ENCODE results near the gene CACNB2. TPM values are rescaled to one million over a fixed set of nuclear protein-coding genes. Genes with fewer than 3 reads are reported as not detected.
"Not testable (repeated sequence)": the region's sequence is repeated elsewhere in the genome, so short reads cannot be mapped to it uniquely, and the experiment has no call there.

CACNB2 gene
- total and polyA plus RNA-seq, 4 experiments from 2014 or later = 0.36 to 0.81 TPM; not detected in 2

- Histone ChIP-seq H3K27ac (ENCODE audit: low read depth, low read length) (no peak overlapping the region), H3K36me3 (ENCODE audit: insufficient read depth, low read length) (no peaks in the 10 kb centered on the region), H3K4me3 (ENCODE audit: low read length in 2 of 2) (no peak overlapping the region), H3K27me3 (ENCODE audit: insufficient read depth, low read length) (no peaks in the 10 kb centered on the region), H3K9me3 (ENCODE audit: control insufficient read depth in 1 of 2, low read length in 2 of 2) (no peaks in the 10 kb centered on the region), H3K4me1 (ENCODE audit: insufficient read depth, low read length) (no peaks in the 10 kb centered on the region)
- peaks cover 0 to 5% of the 10 kb centered on the region in 2 donors for H3K27me3 Mint-ChIP-seq
- DNase-seq = no peak
- peaks cover 0 to 4% (median 0%) of the 10 kb centered on the region in 8 donors for H3K9me3 Mint-ChIP-seq
- H3K4me1 Mint-ChIP-seq = no peaks in the 10 kb centered on the region
- CTCF ChIA-PET (ENCODE audit: partially characterized antibody) = interaction anchor here (1.2 kb wide), 1 partner anchor 30 kb away, joined by 3 read pairs; no protein-coding TSS in a partner anchor
- no peak overlapping the region for H3K4me3 Mint-ChIP-seq
- H3K27ac Mint-ChIP-seq = no peak overlapping the region
- POLR2A ChIA-PET (ENCODE audit: partially characterized antibody) = no interaction called here
- intact Hi-C loops (cut with micrococcal nuclease) = no loop called here
- no peaks in the 10 kb centered on the region for H3K36me3 Mint-ChIP-seq
Observed at GRCh38 chr10:18197706-18198105, 57.5 kb downstream of the CACNB2 start.

GRCh38 chr10:18201877-18202276 lies 61.7 kb downstream of the CACNB2 start:
- peaks cover 0 to 5% of the 10 kb centered on the region in 2 donors for H3K27me3 Mint-ChIP-seq
- Histone ChIP-seq H3K27ac (ENCODE audit: low read depth, low read length) (no peak overlapping the region), H3K9me3 (ENCODE audit: control insufficient read depth in 1 of 2, low read length in 2 of 2) (no peaks in the 10 kb centered on the region), H3K4me1 (ENCODE audit: insufficient read depth, low read length) (peaks cover 4% of the 10 kb centered on the region), H3K36me3 (ENCODE audit: insufficient read depth, low read length) (no peaks in the 10 kb centered on the region), H3K27me3 (ENCODE audit: insufficient read depth, low read length) (no peaks in the 10 kb centered on the region), H3K4me3 (ENCODE audit: low read length in 2 of 2) (no peak overlapping the region)
- DNase-seq = no peak
- intact Hi-C loops (cut with micrococcal nuclease) = no loop called here
- no peaks in the 10 kb centered on the region for H3K36me3 Mint-ChIP-seq
- POLR2A ChIA-PET (ENCODE audit: partially characterized antibody) = no interaction called here
- peaks cover 9 to 13% (median 10%) of the 10 kb centered on the region in 4 donors for H3K4me1 Mint-ChIP-seq
- H3K27ac Mint-ChIP-seq = no peak overlapping the region
- H3K4me3 Mint-ChIP-seq = no peak overlapping the region
- CTCF ChIA-PET (ENCODE audit: partially characterized antibody) = no interaction called here
- H3K9me3 Mint-ChIP-seq = peaks cover 0 to 3% (median 0%) of the 10 kb centered on the region in 8 donors

- H3K4me3 ChIP-seq (ENCODE audit: low read length in 2 of 2) = no peak overlapping the region
- H3K4me1 ChIP-seq (ENCODE audit: insufficient read depth, low read length) = peaks cover 4% of the 10 kb centered on the region
- no peak for DNase-seq
- intact Hi-C loops (cut with micrococcal nuclease) = no loop called here
- Mint-ChIP-seq H3K27me3 (peaks cover 0 to 2% of the 10 kb centered on the region in 2 donors), H3K4me3 (no peak overlapping the region), H3K27ac (peak overlapping the region in 2 of 7 donors; percentile 1), H3K36me3 (no peaks in the 10 kb centered on the region), H3K4me1 (peaks cover 9 to 13% (median 10%) of the 10 kb centered on the region in 4 donors), H3K9me3 (peaks cover 0 to 2% (median 0%) of the 10 kb centered on the region in 8 donors)
- CTCF ChIA-PET (ENCODE audit: partially characterized antibody) = no interaction called here
- POLR2A ChIA-PET (ENCODE audit: partially characterized antibody) = no interaction called here
- no peaks in the 10 kb centered on the region for H3K27me3 ChIP-seq (ENCODE audit: insufficient read depth, low read length)
- no peaks in the 10 kb centered on the region for H3K9me3 ChIP-seq (ENCODE audit: control insufficient read depth in 1 of 2, low read length in 2 of 2)
- H3K27ac ChIP-seq (ENCODE audit: low read depth, low read length) = no peak overlapping the region
- no peaks in the 10 kb centered on the region for H3K36me3 ChIP-seq (ENCODE audit: insufficient read depth, low read length)
Observed at GRCh38 chr10:18202680-18203460, 62.6 kb downstream of the CACNB2 start.

GRCh38 chr10:18203471-18203870 lies 63.2 kb downstream of the CACNB2 start:
- ChIA-PET POLR2A (ENCODE audit: partially characterized antibody) (no interaction called here), CTCF (ENCODE audit: partially characterized antibody) (no interaction called here)
- Histone ChIP-seq H3K27me3 (ENCODE audit: insufficient read depth, low read length) (no peaks in the 10 kb centered on the region), H3K4me3 (ENCODE audit: low read length in 2 of 2) (no peak overlapping the region), H3K9me3 (ENCODE audit: control insufficient read depth in 1 of 2, low read length in 2 of 2) (no peaks in the 10 kb centered on the region), H3K36me3 (ENCODE audit: insufficient read depth, low read length) (no peaks in the 10 kb centered on the region), H3K27ac (ENCODE audit: low read depth, low read length) (no peak overlapping the region), H3K4me1 (ENCODE audit: insufficient read depth, low read length) (peaks cover 4% of the 10 kb centered on the region)
- Mint-ChIP-seq H3K27me3 (peaks cover 0 to 2% of the 10 kb centered on the region in 2 donors), H3K36me3 (no peaks in the 10 kb centered on the region), H3K27ac (peak overlapping the region in 2 of 7 donors; percentile 1), H3K4me3 (no peak overlapping the region), H3K9me3 (peaks cover 0 to 2% (median 0%) of the 10 kb centered on the region in 8 donors), H3K4me1 (peaks cover 9 to 13% (median 10%) of the 10 kb centered on the region in 4 donors)
- no peak for DNase-seq
- intact Hi-C loops (cut with micrococcal nuclease) = no loop called here

GRCh38 chr10:18204039-18204835 lies 64.0 kb downstream of the CACNB2 start:
- Histone ChIP-seq H3K4me3 (ENCODE audit: low read length in 2 of 2) (no peak overlapping the region), H3K4me1 (ENCODE audit: insufficient read depth, low read length) (peaks cover 4% of the 10 kb centered on the region), H3K27ac (ENCODE audit: low read depth, low read length) (no peak overlapping the region), H3K36me3 (ENCODE audit: insufficient read depth, low read length) (no peaks in the 10 kb centered on the region), H3K9me3 (ENCODE audit: control insufficient read depth in 1 of 2, low read length in 2 of 2) (no peaks in the 10 kb centered on the region), H3K27me3 (ENCODE audit: insufficient read depth, low read length) (no peaks in the 10 kb centered on the region)
- intact Hi-C loops (cut with micrococcal nuclease) = no loop called here
- CTCF ChIA-PET (ENCODE audit: partially characterized antibody) = no interaction called here
- peak overlapping the region in 6 of 7 donors; percentile 1 to 74 (median 26) for H3K27ac Mint-ChIP-seq
- no peaks in the 10 kb centered on the region for H3K36me3 Mint-ChIP-seq
- no peaks in the 10 kb centered on the region for H3K27me3 Mint-ChIP-seq
- POLR2A ChIA-PET (ENCODE audit: partially characterized antibody) = no interaction called here
- DNase-seq = peak in 4 of 5 donors; percentile 16 to 45 (median 38)
- peaks cover 0 to 2% (median 0%) of the 10 kb centered on the region in 8 donors for H3K9me3 Mint-ChIP-seq
- no peak overlapping the region for H3K4me3 Mint-ChIP-seq
- peaks cover 9 to 13% (median 10%) of the 10 kb centered on the region in 4 donors for H3K4me1 Mint-ChIP-seq

GRCh38 chr10:18205098-18205834 lies 65.0 kb downstream of the CACNB2 start:
- H3K36me3 ChIP-seq (ENCODE audit: insufficient read depth, low read length) = no peaks in the 10 kb centered on the region
- H3K4me3 ChIP-seq (ENCODE audit: low read length in 2 of 2) = no peak overlapping the region
- Mint-ChIP-seq H3K4me1 (peaks cover 9 to 13% (median 10%) of the 10 kb centered on the region in 4 donors), H3K36me3 (no peaks in the 10 kb centered on the region), H3K9me3 (no peaks in the 10 kb centered on the region), H3K27ac (peak overlapping the region in 1 of 7 donors; percentile 9), H3K4me3 (no peak overlapping the region), H3K27me3 (no peaks in the 10 kb centered on the region)
- H3K4me1 ChIP-seq (ENCODE audit: insufficient read depth, low read length) = peaks cover 4% of the 10 kb centered on the region
- no peaks in the 10 kb centered on the region for H3K9me3 ChIP-seq (ENCODE audit: control insufficient read depth in 1 of 2, low read length in 2 of 2)
- no peak for DNase-seq
- no peaks in the 10 kb centered on the region for H3K27me3 ChIP-seq (ENCODE audit: insufficient read depth, low read length)
- H3K27ac ChIP-seq (ENCODE audit: low read depth, low read length) = no peak overlapping the region
- intact Hi-C loops (cut with micrococcal nuclease) = no loop called here
- POLR2A ChIA-PET (ENCODE audit: partially characterized antibody) = no interaction called here
- CTCF ChIA-PET (ENCODE audit: partially characterized antibody) = no interaction called here

GRCh38 chr10:18208186-18208585 lies 68.0 kb downstream of the CACNB2 start:
- H3K27ac Mint-ChIP-seq; H3K36me3 ChIP-seq (ENCODE audit: insufficient read depth, low read length); intact Hi-C loops (cut with micrococcal nuclease); H3K36me3 Mint-ChIP-seq; H3K9me3 Mint-ChIP-seq; H3K27ac ChIP-seq (ENCODE audit: low read depth, low read length); H3K4me1 ChIP-seq (ENCODE audit: insufficient read depth, low read length); CTCF ChIA-PET (ENCODE audit: partially characterized antibody); H3K27me3 Mint-ChIP-seq; POLR2A ChIA-PET (ENCODE audit: partially characterized antibody); H3K9me3 ChIP-seq (ENCODE audit: control insufficient read depth in 1 of 2, low read length in 2 of 2); DNase-seq; H3K4me3 ChIP-seq (ENCODE audit: low read length in 2 of 2); H3K4me3 Mint-ChIP-seq; H3K27me3 ChIP-seq (ENCODE audit: insufficient read depth, low read length): not testable (repeated sequence)
- peaks cover 9 to 12% (median 10%) of the 10 kb centered on the region in 4 donors for H3K4me1 Mint-ChIP-seq
